HG03521 (cell line): ENCODE data around the gene EFNA5.

ENCODE experiments used
- ATAC-seq: cut with Tn5 transposase; IDR thresholded peaks from one replicate; pipeline ENCODE4 v1.9.1; 2021; ENCODE audit warnings: mild to moderate bottlenecking, moderate library complexity; ENCODE audit not compliant: unreplicated experiment

EFNA5 gene

GRCh38 chr5:107404595-107405374 is 266.0 kb downstream of the EFNA5 start:
- no peak for ATAC-seq

GRCh38 chr5:107403228-107403953 is 267.3 kb downstream of the EFNA5 start:
- no peak for ATAC-seq

- ATAC-seq, result no peak
Measured at GRCh38 chr5:107402434-107403227, 268.1 kb downstream of the EFNA5 start.

GRCh38 chr5:107401470-107402122 is 269.1 kb downstream of the EFNA5 start:
- ATAC-seq, result no peak

- no peak for ATAC-seq
Measured at GRCh38 chr5:107400328-107400727, 270.4 kb downstream of the EFNA5 start.

- ATAC-seq, result no peak
Measured at GRCh38 chr5:107398703-107399102, 272.0 kb downstream of the EFNA5 start.

- ATAC-seq, result peak; percentile 26
Measured at GRCh38 chr5:107396351-107396690, 274.4 kb downstream of the EFNA5 start.

- ATAC-seq, result peak; percentile 70
Measured at GRCh38 chr5:107395632-107396350, 274.9 kb downstream of the EFNA5 start.

- ATAC-seq, result no peak
Measured at GRCh38 chr5:107393851-107394250, 276.9 kb downstream of the EFNA5 start.

GRCh38 chr5:107391787-107392186 is 278.9 kb downstream of the EFNA5 start:
- no peak for ATAC-seq

- ATAC-seq, result no peak
Measured at GRCh38 chr5:107389775-107390148, 281.0 kb downstream of the EFNA5 start.

GRCh38 chr5:107389130-107389774 is 281.5 kb downstream of the EFNA5 start:
- ATAC-seq, result peak; percentile 77

GRCh38 chr5:107388141-107388861 is 282.4 kb downstream of the EFNA5 start:
- peak; percentile 36 for ATAC-seq

GRCh38 chr5:107387526-107388140 is 283.1 kb downstream of the EFNA5 start:
- no peak for ATAC-seq

GRCh38 chr5:107385708-107386107 is 285.0 kb downstream of the EFNA5 start:
- no peak for ATAC-seq

- ATAC-seq, result no peak
Measured at GRCh38 chr5:107384256-107384655, 286.5 kb downstream of the EFNA5 start.

GRCh38 chr5:107383414-107383813 is 287.3 kb downstream of the EFNA5 start:
- no peak for ATAC-seq

GRCh38 chr5:107381189-107381856 is 289.4 kb downstream of the EFNA5 start:
- ATAC-seq, result no peak
